Neural cell (in vitro differentiated cells): ENCODE data around the gene SEMA3F.

ENCODE experiments used
- EP300 ChIP-seq: fragments of 450-650 bp; conservative IDR thresholded peaks from 2 replicates; pipeline ENCODE4 v1.6.1; 2014; ENCODE audit warnings: antibody characterized with exemption, mild to moderate bottlenecking, moderate library complexity; ENCODE audit not compliant: poor library complexity, severe bottlenecking
- EZH2 ChIP-seq: fragments of 200-600, 300-800 bp; shearing (Covaris generic), sonication (generic); IDR thresholded peaks from 2 replicates; pipeline ENCODE4 v1.6.1; 2014; ENCODE audit warnings: antibody characterized with exemption, low read length, borderline replicate concordance, mild to moderate bottlenecking; ENCODE audit not compliant: insufficient read depth, poor library complexity, severe bottlenecking
- POLR2AphosphoS5 ChIP-seq: IDR thresholded peaks from 2 replicates; pipeline ENCODE4 v1.6.1; 2012
- RAD21 ChIP-seq: fragments of 450-650 bp; conservative IDR thresholded peaks from 2 replicates; pipeline ENCODE4 v1.6.1; 2014; ENCODE audit warnings: antibody characterized with exemption, mild to moderate bottlenecking, moderate library complexity
- TAF1 ChIP-seq: IDR thresholded peaks from 2 replicates; pipeline ENCODE4 v1.6.1; 2012; ENCODE audit warnings: low read depth
- TF ChIP-seq, protein P1 (sequence below): fragments of 450-650 bp; IDR thresholded peaks from 2 replicates; pipeline ENCODE4 v1.5.1; 2014; ENCODE audit warnings: antibody characterized with exemption, mild to moderate bottlenecking, moderate library complexity; ENCODE audit not compliant: poor library complexity, severe bottlenecking

DNA sequence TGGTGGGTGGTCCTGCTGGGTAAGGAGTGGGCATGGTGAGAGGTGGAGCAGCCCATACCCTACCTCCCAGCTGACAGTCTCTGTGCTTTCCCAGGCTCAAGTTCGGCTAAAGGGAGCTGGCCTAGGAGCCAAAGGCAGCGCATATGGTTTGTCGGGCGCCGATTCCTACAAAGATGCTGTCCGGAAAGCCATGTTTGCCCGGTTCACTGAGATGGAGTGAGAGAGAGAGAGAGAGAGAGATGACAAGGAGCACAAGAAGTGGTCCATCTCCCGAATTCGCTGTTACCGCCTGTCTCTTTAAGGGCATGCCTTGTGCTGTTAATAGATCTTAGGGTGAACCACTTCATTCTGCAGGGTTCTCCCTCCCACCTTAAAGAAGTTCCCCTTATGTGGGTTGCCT lies 36.9 kb upstream of the SEMA3F start:
- no peak for TF ChIP-seq POLR2AphosphoS5
- no peak for TF ChIP-seq EP300
- TF ChIP-seq, protein P1, sequence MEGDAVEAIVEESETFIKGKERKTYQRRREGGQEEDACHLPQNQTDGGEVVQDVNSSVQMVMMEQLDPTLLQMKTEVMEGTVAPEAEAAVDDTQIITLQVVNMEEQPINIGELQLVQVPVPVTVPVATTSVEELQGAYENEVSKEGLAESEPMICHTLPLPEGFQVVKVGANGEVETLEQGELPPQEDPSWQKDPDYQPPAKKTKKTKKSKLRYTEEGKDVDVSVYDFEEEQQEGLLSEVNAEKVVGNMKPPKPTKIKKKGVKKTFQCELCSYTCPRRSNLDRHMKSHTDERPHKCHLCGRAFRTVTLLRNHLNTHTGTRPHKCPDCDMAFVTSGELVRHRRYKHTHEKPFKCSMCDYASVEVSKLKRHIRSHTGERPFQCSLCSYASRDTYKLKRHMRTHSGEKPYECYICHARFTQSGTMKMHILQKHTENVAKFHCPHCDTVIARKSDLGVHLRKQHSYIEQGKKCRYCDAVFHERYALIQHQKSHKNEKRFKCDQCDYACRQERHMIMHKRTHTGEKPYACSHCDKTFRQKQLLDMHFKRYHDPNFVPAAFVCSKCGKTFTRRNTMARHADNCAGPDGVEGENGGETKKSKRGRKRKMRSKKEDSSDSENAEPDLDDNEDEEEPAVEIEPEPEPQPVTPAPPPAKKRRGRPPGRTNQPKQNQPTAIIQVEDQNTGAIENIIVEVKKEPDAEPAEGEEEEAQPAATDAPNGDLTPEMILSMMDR: no peak
- TF ChIP-seq TAF1: no peak
- TF ChIP-seq EZH2: no peak
- no peak for TF ChIP-seq RAD21
